ENCODE measurements around the gene TPX2.
A peak's percentile ranks its signal among the peaks of the same experiment; 100 is the strongest.

Gene TPX2

GRCh38 chr20:31738729-31739549 is at the start of gene TPX2:
Gene TPX2, plus strand, starts transcription at chr20:31739290. Its CDS starts 18,187 bp downstream, at chr20:31757477.
- peak within 1 kb of the TSS; percentile 99 for H3K4me3 ChIP-seq (ENCODE audit: low read depth, low read length)
- peak; percentile 39 for TF ChIP-seq CTCF (IDR thresholded peaks at IDR 0.05; ENCODE audit: low read depth, low read length, missing control alignments)
- no peaks in the 10 kb centered on the region for H3K27me3 ChIP-seq (replicated peaks)
- in situ Hi-C loops (cut with HindIII; ENCODE audit: low pct_ligation_motif_present, low sequenced_read_pairs), result no loop called here
- peak; percentile 97 for DNase-seq
- H3K36me3 ChIP-seq (replicated peaks), result no peaks in the 10 kb centered on the region
- peak within 1 kb of the TSS; percentile 86 for H3K27ac ChIP-seq

DNA sequence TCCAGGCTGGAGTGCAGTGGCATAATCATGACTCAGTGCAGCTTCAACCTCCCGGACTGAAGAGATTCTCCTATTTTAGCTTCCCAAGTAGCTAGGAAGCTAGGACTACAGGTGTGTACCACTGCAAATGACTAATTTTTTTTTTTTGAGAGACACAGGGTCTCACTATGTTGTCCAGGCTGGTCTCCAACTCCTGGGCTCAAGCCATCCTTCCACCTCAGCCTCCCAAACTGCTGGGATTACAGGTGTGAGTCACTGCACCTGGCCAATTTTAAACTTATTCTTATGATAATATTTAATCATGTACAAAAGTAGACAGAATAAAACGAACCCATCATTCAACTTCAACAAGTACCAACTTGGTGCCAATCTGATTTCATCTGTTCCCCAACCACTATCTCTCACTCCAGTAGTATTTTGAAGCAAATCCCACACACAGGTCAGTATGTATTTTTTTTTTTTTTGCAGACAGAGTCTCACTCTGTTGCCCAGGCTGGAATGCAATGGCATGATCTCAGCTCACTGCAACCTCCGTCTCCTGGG is 48.9 kb upstream of the TPX2 start:
- Histone ChIP-seq H3K27me3 (replicated peaks) (no peaks in the 10 kb centered on the region), H3K4me3 (ENCODE audit: low read depth, low read length) (no peak overlapping the region), H3K27ac (no peak overlapping the region), H3K36me3 (replicated peaks) (peaks cover 16% of the 10 kb centered on the region)
- no peak for TF ChIP-seq CTCF (IDR thresholded peaks at IDR 0.05; ENCODE audit: low read depth, low read length, missing control alignments)
- in situ Hi-C loops (cut with HindIII; ENCODE audit: low pct_ligation_motif_present, low sequenced_read_pairs), result no loop called here
- DNase-seq, result no peak

DNA sequence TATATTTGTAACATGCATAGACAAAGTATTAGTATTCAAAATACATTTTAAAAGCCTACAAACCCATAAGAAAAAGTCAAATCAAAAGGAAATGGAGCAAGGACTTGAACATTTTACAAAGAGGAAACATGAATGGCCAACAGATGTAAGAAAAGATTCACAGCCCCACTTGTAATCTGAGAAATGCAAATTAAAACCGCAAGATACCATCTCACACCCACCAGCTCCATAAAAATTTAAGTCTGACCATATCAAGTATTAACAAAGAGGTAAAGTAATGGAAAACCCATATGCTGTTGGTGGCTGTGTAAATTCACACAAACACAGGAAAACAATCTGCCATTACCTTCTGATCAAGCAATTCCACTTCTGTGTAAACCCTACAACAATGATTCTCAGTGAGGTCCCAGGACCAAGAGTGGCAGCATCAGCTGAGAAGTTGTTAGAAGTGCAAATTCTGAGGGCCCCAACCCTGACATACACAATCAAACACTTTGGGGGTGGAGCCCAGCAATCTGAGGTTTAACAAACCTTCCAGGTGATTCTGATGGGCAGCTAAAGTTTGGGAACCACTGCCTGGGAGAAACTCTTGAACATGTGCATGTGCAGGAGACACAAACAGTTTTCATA is 47.3 kb upstream of the TPX2 start:
- no peak overlapping the region for H3K4me3 ChIP-seq (ENCODE audit: low read depth, low read length)
- no peak overlapping the region for H3K27ac ChIP-seq
- in situ Hi-C loops (cut with HindIII; ENCODE audit: low pct_ligation_motif_present, low sequenced_read_pairs), result no loop called here
- no peak for DNase-seq
- peaks cover 9% of the 10 kb centered on the region for H3K36me3 ChIP-seq (replicated peaks)
- no peak for TF ChIP-seq CTCF (IDR thresholded peaks at IDR 0.05; ENCODE audit: low read depth, low read length, missing control alignments)
- no peaks in the 10 kb centered on the region for H3K27me3 ChIP-seq (replicated peaks)

DNA sequence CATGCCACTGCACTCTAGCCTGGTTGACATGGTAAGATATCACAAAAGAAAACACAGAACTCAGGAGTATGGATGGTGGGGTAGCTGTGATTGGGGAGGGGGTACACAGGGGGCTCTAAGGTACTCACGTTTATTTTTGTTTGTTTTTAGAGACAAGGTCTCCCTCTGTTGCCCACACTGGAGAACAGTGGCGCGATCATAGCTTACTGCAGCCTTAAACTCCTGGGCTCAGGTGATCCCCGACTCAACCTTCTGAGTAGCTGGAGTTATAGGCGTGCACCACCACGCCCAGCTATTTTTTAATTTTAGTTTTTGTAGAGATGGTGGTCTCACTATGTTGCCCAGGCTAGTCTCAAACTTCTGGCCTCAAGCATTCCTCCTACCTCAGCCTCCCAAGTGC is 45.7 kb upstream of the TPX2 start:
- H3K27ac ChIP-seq, result no peak overlapping the region
- no peak for TF ChIP-seq CTCF (IDR thresholded peaks at IDR 0.05; ENCODE audit: low read depth, low read length, missing control alignments)
- in situ Hi-C loops (cut with HindIII; ENCODE audit: low pct_ligation_motif_present, low sequenced_read_pairs), result no loop called here
- no peak for DNase-seq
- peaks cover 6% of the 10 kb centered on the region for H3K36me3 ChIP-seq (replicated peaks)
- no peaks in the 10 kb centered on the region for H3K27me3 ChIP-seq (replicated peaks)
- no peak overlapping the region for H3K4me3 ChIP-seq (ENCODE audit: low read depth, low read length)

DNA sequence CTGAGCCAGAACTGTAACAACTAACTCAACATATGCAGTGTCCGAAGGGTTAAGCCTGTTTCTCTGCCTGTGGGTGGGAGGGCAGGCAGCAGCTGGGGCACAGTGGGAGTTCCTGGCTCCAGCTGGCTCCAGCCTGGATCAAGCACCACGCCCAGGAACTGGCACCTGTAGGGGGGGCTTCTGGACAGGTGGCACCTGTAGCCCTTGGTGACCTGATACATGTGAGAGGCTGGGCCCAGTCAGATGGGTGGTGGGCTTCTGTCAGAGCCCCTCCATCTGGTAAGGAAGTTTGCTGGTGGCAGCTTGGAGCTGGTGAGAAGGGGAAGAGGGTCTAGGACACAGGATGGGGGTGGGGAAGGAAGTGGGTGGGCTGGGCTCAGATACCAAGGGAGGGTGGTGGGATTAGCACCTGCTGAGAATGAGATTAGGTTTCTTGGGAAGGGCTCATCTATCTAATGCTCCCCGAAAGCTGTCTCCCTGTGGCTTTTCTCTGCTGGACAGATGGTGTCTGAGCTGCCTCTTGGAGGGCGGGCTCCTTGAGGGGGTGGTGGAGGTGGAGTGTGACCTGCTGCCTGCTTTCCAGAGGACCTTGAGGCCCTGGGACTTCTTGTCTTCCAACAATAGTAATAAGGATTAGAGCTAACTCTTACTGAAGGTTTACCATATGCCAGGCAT is 45.0 kb upstream of the TPX2 start:
- no peak for TF ChIP-seq CTCF (IDR thresholded peaks at IDR 0.05; ENCODE audit: low read depth, low read length, missing control alignments)
- in situ Hi-C loops (cut with HindIII; ENCODE audit: low pct_ligation_motif_present, low sequenced_read_pairs), result no loop called here
- H3K27ac ChIP-seq, result no peak overlapping the region
- DNase-seq, result no peak
- peaks cover 6% of the 10 kb centered on the region for H3K36me3 ChIP-seq (replicated peaks)
- no peaks in the 10 kb centered on the region for H3K27me3 ChIP-seq (replicated peaks)
- H3K4me3 ChIP-seq (ENCODE audit: low read depth, low read length), result no peak overlapping the region

Data from brain microvascular endothelial cell (primary cell).